GM10248 (cell line): ENCODE data around the gene NXPH4.

Experiments used
- CTCF ChIA-PET: fragments of 300-600 bp; sonication (Branson Sonifier 250); formaldehyde crosslinking; extraction: SDS; loops from one replicate; lab custom pipeline; 2021; ENCODE audit warnings: antibody characterized with exemption; lab: Yijun Ruan, JAX
- POLR2A ChIA-PET: fragments of 350-650 bp; sonication (Branson Sonifier 250); formaldehyde crosslinking; extraction: SDS; loops from one replicate; lab custom pipeline; 2020; ENCODE audit warnings: antibody characterized with exemption; lab: Yijun Ruan, JAX
- DNase-seq: peaks from one replicate; pipeline ENCODE4 v3.0.0; 2012; ENCODE audit errors: extremely low spot score
- CTCF ChIP-seq: IDR thresholded peaks from 2 replicates; pipeline ENCODE4 v1.5.1; 2012; ENCODE audit warnings: mild to moderate bottlenecking, low read depth; ENCODE audit errors: extremely low read depth, missing control alignments, control extremely low read depth

Gene NXPH4

GRCh38 chr12:57237596-57237931 is 21.0 kb downstream of the NXPH4 start:
- TF ChIP-seq CTCF, result no peak
- POLR2A ChIA-PET, result interaction anchor here (6.5 kb wide), 1 partner anchor 7 kb away, joined by 32 read pairs; the partner anchor contains the start of gene SHMT2
- CTCF ChIA-PET, result interaction anchor here (1.0 to 22.8 kb wide), 6 partner anchors 10 to 222 kb away, joined by 4 to 403 read pairs (median 50); partner anchors contain the start of genes GLI1, NXPH4, SHMT2 and STAC3
- DNase-seq, result no peak

DNA sequence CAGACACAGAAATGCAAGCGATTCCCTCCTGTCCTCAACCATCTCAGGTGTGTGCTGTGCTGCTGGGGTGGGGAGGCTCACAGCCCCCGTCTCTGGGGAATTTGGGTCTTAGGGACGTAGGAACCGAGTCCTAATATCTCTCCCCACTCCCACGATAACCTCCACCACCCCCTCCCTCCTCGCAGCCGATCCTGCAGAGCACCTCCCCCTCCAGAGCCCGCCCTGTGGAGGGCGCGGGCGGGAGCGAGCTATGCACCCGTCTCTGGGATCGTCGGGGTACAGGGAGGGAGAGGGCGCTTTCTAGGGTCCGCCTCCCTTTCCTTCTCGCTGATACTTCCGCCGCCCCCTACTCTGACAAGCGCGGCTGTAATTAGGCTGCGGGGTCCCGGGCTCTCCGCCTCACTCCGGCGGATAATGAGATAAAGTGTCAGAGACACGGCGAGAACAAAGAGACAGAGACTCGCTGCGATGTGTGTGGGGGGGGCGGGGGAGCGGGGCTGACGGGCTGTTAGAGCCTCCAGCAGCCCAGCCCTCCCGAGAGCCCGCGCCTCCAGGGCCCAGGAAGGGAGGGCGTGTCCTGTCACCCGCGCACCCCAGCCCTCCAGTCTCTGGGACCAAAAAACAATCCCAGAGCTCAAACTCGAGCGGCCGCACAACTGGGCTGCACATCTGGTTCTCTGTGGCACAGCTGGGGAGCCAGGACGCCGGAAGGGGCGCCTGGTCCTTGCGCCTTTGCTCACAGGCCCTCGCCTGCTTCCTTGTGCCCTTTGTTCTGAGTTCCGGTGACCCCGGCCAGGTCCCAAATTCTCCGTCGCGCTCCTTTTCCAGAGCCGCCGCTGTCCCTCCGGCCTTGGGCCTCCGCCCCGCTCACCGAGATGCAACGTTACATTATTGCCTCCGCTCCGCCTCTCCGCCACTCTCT is 21.6 kb downstream of the NXPH4 start:
- no peak for TF ChIP-seq CTCF
- ChIA-PET CTCF (interaction anchor here (0.7 to 22.8 kb wide), 16 partner anchors 10 to 221 kb away, joined by 3 to 403 read pairs (median 10); partner anchors contain the start of genes GLI1, INHBE, NXPH4 and SHMT2), POLR2A (interaction anchor here (6.5 kb wide), 1 partner anchor 8 kb away, joined by 32 read pairs; the partner anchor contains the start of gene SHMT2)
- DNase-seq, result no peak

GRCh38 chr12:57238854-57239554 is 22.4 kb downstream of the NXPH4 start:
- TF ChIP-seq CTCF, result peak; percentile 100
- POLR2A ChIA-PET, result interaction anchor here (6.5 kb wide), 1 partner anchor 9 kb away, joined by 32 read pairs; the partner anchor contains the start of gene SHMT2
- CTCF ChIA-PET, result interaction anchor here (0.7 to 22.8 kb wide), 20 partner anchors 11 to 518 kb away, joined by 3 to 403 read pairs (median 5); partner anchors contain the start of genes GLI1, INHBE, NXPH4 and SHMT2
- DNase-seq, result peak; percentile 95

DNA sequence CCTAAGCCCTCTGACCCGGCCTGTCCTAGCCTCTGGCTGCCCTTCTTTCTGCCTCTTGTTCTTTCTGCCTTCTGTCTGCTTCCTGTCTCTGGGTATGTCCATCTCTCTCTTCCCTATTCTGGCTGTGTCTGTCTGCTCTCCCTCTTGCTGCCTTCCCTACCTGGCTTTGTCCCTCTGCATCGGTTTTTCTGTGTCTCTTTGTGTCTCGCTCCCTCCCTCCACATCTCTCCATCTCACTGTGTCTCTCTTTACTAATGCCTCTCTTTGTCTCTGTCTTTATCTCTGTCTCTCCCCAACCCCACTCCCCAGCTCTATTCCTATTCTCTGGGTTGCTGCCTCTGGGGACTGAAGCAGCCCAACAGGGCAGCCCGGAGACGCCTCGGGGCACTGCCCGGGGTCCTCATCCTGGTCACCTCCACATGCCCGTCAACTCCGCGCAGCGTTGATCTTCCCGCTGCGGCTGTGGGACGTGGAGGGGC is 23.0 kb downstream of the NXPH4 start:
- ChIA-PET CTCF (interaction anchor here (0.8 to 22.8 kb wide), 19 partner anchors 10 to 517 kb away, joined by 3 to 403 read pairs (median 6); partner anchors contain the start of genes GLI1, INHBE, NXPH4 and SHMT2), POLR2A (interaction anchor here (6.5 kb wide), 1 partner anchor 10 kb away, joined by 32 read pairs; the partner anchor contains the start of gene SHMT2)
- TF ChIP-seq CTCF, result no peak
- no peak for DNase-seq

- POLR2A ChIA-PET, result interaction anchor here (1.2 to 6.5 kb wide), 2 partner anchors 10 to 25 kb away, joined by 3 to 32 read pairs; partner anchors contain the start of gene SHMT2
- CTCF ChIA-PET, result interaction anchor here (1.0 to 22.8 kb wide), 13 partner anchors 10 to 516 kb away, joined by 3 to 403 read pairs (median 18); partner anchors contain the start of genes GLI1, INHBE, NXPH4 and SHMT2
- no peak for TF ChIP-seq CTCF
- peak; percentile 59 for DNase-seq
Measured at GRCh38 chr12:57240066-57240921, 23.7 kb downstream of the NXPH4 start.
